HepG2 (cell line): Measurements from ENCODE around the gene KCTD21. TPM values are rescaled to one million over a fixed set of nuclear protein-coding genes. Genes with fewer than 3 reads are reported as not detected.

ENCODE experiments used
- GATA4 ChIP-seq: sonication (generic); IDR thresholded peaks from 2 replicates; pipeline ENCODE4 v1.6.1; 2016; ENCODE audit warnings: antibody characterized with exemption, low read depth, borderline replicate concordance
- KAT8 ChIP-seq: IDR thresholded peaks from 2 replicates; pipeline ENCODE4 v1.6.1; 2016; ENCODE audit warnings: missing genetic modification reagents, missing compliant biosample characterization
- MAZ ChIP-seq, 2 experiments: sonication (generic) in 1 of 2; formaldehyde crosslinking in 1 of 2; IDR thresholded peaks; 2 replicates each; pipeline versions ENCODE4 v1.5.0 to v1.6.1; 2012 to 2020; ENCODE audit warnings: low read depth in 2 of 2, mild to moderate bottlenecking in 2 of 2, borderline replicate concordance in 1 of 2, improper control_type of control experiment in 1 of 2, low read length in 1 of 2, missing genetic modification reagents in 1 of 2, moderate library complexity in 1 of 2
- NR1H2 ChIP-seq: sonication (generic); formaldehyde crosslinking; IDR thresholded peaks from 2 replicates; pipeline ENCODE4 v1.8.1; 2022; ENCODE audit warnings: low read depth, missing genetic modification reagents, borderline replicate concordance
- RARG ChIP-seq: sonication (generic); formaldehyde crosslinking; IDR thresholded peaks from 2 replicates; pipeline ENCODE4 v1.4.0; 2020; ENCODE audit warnings: low read depth, mild to moderate bottlenecking, missing genetic modification reagents
- RFX5 ChIP-seq: IDR thresholded peaks from 2 replicates; pipeline ENCODE4 v1.6.1; 2011; ENCODE audit warnings: low read depth, low read length, improper control_type of control experiment
- ZMYM2 ChIP-seq: sonication (generic); formaldehyde crosslinking; IDR thresholded peaks from 2 replicates; pipeline ENCODE4 v1.8.0; 2022; ENCODE audit warnings: mild to moderate bottlenecking, missing genetic modification reagents
- ZNF775 ChIP-seq: sonication (generic); formaldehyde crosslinking; IDR thresholded peaks from 2 replicates; pipeline ENCODE4 v1.4.0; 2020; ENCODE audit warnings: missing genetic modification reagents, mild to moderate bottlenecking, moderate library complexity, borderline replicate concordance
- ZSCAN29 ChIP-seq: sonication (generic); formaldehyde crosslinking; conservative IDR thresholded peaks from 2 replicates; pipeline ENCODE4 v1.4.0; 2020; ENCODE audit warnings: mild to moderate bottlenecking, missing genetic modification reagents
- polyA plus RNA-seq, 8 experiments: library from polyadenylated mRNA; depleted of rRNA in 3 of 8; stranded (reverse) in 7 of 8; unstranded in 1 of 8; fragments of >200 nt; fragmentation: Illumina TruSeq in 4 of 8; extraction: Trizol in 4 of 8; gene quantifications; 2 replicates each; pipeline versions ENCODE4 v1.2.1 to v1.2.3, GENCODE V29; 2011 to 2016; ENCODE audit warnings: low read depth in 4 of 8, missing spikeins in 1 of 8, mixed read lengths in 1 of 8; ENCODE audit not compliant: insufficient read depth in 1 of 8
- total RNA-seq, 5 experiments: library from RNA; depleted of rRNA; stranded (reverse); fragments of >200 nt; fragmentation: Illumina TruSeq; extraction: Trizol; gene quantifications; 2 replicates each; pipeline ENCODE4 v1.2.3, GENCODE V29; 2016; ENCODE audit warnings: low read depth in 1 of 5
- TF ChIP-seq, protein P1 (sequence below): sonication (generic); formaldehyde crosslinking; conservative IDR thresholded peaks from 2 replicates; pipeline ENCODE4 v1.4.0; 2020; ENCODE audit warnings: missing genetic modification reagents
- TF ChIP-seq, protein P2 (sequence below): sonication (generic); formaldehyde crosslinking; IDR thresholded peaks from 2 replicates; pipeline ENCODE4 v1.4.0; 2020; ENCODE audit warnings: missing genetic modification reagents
- TF ChIP-seq, protein P3 (sequence below): sonication (generic); formaldehyde crosslinking; IDR thresholded peaks from 2 replicates; pipeline ENCODE4; 2020; ENCODE audit warnings: missing genetic modification reagents, mild to moderate bottlenecking, borderline replicate concordance
- TF ChIP-seq, protein P4 (sequence below): IDR thresholded peaks from 2 replicates; pipeline ENCODE4 v1.6.1; 2016; ENCODE audit warnings: mild to moderate bottlenecking, missing biosample characterization, missing genetic modification reagents
- TF ChIP-seq, protein P5 (sequence below): sonication (generic); formaldehyde crosslinking; IDR thresholded peaks from 2 replicates; pipeline ENCODE4 v1.4.0; 2020; ENCODE audit warnings: missing genetic modification reagents
- TF ChIP-seq, protein P6 (sequence below): sonication (generic); formaldehyde crosslinking; IDR thresholded peaks from 2 replicates; pipeline ENCODE4 v1.5.0; 2020; ENCODE audit warnings: mild to moderate bottlenecking, missing genetic modification reagents, borderline replicate concordance

Gene KCTD21
- total and polyA plus RNA-seq, 2 of the 13 experiments (the other 11 are each of a cell fraction or from before 2014, with no cell fraction given): 3.1 to 13.5 TPM

DNA sequence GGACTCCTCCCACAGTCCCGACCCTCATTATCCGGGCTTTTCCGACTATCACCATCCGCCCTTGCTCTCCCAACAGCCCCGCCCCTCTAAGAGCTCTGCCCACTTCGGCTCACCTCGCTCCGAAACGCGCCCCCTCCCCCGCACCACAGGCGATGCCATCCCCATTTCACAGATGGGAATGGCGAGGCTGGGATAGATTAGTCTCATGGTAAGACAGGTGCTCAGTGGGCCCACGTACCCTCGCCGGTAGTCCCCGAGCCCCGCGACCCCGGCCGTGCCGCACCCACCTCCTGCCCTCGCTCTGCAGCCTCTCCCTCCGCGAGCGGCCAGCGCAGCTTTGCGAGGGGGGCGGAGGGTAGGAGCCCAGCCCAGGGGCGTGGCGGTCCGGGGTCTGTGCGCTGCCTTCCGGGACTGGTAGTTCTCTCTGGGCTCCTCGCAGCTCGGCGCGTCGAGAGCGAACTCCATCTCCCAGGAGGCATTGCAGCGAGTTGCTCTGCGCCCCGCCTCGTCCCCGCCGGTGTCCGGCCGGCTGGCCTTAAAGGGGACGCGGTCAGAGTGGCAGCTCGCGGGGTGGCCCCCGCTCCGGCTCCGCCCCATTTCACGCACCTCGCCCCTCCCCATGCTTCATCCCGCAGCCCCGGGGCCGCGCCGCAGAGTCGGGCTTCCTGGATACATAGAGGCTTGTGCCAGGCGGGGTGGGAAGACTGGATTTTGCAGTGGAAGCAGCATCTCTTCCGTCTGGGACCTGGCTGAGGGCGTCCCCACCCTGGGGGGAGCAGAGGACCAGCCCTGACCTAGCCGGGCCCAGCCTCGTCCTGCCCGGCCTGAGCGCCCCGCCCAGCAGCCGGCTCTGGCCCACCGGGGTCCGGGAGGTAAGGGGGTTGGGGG is at the start of gene KCTD21, which contains the start of gene USP35 (continued):
- TF ChIP-seq, protein P1, sequence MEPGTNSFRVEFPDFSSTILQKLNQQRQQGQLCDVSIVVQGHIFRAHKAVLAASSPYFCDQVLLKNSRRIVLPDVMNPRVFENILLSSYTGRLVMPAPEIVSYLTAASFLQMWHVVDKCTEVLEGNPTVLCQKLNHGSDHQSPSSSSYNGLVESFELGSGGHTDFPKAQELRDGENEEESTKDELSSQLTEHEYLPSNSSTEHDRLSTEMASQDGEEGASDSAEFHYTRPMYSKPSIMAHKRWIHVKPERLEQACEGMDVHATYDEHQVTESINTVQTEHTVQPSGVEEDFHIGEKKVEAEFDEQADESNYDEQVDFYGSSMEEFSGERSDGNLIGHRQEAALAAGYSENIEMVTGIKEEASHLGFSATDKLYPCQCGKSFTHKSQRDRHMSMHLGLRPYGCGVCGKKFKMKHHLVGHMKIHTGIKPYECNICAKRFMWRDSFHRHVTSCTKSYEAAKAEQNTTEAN (CRISPR knock-in tag): 0 out of 2 replicates have a peak, but pooled peaks have one; percentile 3
- no peak for TF ChIP-seq RFX5
- TF ChIP-seq GATA4: no peak
- peak; percentile 90 for TF ChIP-seq ZSCAN29 (CRISPR knock-in tag)
- TF ChIP-seq ZNF775 (CRISPR knock-in tag): no peak
- TF ChIP-seq, protein P2, sequence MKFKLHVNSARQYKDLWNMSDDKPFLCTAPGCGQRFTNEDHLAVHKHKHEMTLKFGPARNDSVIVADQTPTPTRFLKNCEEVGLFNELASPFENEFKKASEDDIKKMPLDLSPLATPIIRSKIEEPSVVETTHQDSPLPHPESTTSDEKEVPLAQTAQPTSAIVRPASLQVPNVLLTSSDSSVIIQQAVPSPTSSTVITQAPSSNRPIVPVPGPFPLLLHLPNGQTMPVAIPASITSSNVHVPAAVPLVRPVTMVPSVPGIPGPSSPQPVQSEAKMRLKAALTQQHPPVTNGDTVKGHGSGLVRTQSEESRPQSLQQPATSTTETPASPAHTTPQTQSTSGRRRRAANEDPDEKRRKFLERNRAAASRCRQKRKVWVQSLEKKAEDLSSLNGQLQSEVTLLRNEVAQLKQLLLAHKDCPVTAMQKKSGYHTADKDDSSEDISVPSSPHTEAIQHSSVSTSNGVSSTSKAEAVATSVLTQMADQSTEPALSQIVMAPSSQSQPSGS (CRISPR knock-in tag): peak; percentile 75
- TF ChIP-seq KAT8 (CRISPR knock-in tag): peak; percentile 77
- TF ChIP-seq NR1H2: no peak
- TF ChIP-seq, protein P3, sequence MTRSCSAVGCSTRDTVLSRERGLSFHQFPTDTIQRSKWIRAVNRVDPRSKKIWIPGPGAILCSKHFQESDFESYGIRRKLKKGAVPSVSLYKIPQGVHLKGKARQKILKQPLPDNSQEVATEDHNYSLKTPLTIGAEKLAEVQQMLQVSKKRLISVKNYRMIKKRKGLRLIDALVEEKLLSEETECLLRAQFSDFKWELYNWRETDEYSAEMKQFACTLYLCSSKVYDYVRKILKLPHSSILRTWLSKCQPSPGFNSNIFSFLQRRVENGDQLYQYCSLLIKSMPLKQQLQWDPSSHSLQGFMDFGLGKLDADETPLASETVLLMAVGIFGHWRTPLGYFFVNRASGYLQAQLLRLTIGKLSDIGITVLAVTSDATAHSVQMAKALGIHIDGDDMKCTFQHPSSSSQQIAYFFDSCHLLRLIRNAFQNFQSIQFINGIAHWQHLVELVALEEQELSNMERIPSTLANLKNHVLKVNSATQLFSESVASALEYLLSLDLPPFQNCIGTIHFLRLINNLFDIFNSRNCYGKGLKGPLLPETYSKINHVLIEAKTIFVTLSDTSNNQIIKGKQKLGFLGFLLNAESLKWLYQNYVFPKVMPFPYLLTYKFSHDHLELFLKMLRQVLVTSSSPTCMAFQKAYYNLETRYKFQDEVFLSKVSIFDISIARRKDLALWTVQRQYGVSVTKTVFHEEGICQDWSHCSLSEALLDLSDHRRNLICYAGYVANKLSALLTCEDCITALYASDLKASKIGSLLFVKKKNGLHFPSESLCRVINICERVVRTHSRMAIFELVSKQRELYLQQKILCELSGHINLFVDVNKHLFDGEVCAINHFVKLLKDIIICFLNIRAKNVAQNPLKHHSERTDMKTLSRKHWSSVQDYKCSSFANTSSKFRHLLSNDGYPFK (CRISPR knock-in tag): peak; percentile 26; the same call in 1 of the 2 replicates
- no peak for TF ChIP-seq RARG (CRISPR knock-in tag)
- TF ChIP-seq MAZ (IDR thresholded peaks at IDR 0.05; ENCODE audit: borderline replicate concordance, low read depth, low read length): peak; percentile 73
- TF ChIP-seq MAZ (CRISPR knock-in tag; IDR thresholded peaks at IDR 0.05; ENCODE audit: low read depth): peak; percentile 97
- TF ChIP-seq, protein P4, sequence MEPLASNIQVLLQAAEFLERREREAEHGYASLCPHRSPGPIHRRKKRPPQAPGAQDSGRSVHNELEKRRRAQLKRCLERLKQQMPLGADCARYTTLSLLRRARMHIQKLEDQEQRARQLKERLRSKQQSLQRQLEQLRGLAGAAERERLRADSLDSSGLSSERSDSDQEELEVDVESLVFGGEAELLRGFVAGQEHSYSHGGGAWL: peak; percentile 64
- TF ChIP-seq, protein P5, sequence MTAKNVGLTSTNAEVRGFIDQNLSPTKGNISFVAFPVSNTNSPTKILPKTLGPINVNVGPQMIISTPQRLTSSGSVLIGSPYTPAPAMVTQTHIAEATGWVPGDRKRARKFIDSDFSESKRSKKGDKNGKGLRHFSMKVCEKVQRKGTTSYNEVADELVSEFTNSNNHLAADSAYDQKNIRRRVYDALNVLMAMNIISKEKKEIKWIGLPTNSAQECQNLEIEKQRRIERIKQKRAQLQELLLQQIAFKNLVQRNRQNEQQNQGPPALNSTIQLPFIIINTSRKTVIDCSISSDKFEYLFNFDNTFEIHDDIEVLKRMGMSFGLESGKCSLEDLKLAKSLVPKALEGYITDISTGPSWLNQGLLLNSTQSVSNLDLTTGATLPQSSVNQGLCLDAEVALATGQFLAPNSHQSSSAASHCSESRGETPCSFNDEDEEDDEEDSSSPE (CRISPR knock-in tag): no peak; the same call in 1 of the 2 replicates
- TF ChIP-seq, protein P6, sequence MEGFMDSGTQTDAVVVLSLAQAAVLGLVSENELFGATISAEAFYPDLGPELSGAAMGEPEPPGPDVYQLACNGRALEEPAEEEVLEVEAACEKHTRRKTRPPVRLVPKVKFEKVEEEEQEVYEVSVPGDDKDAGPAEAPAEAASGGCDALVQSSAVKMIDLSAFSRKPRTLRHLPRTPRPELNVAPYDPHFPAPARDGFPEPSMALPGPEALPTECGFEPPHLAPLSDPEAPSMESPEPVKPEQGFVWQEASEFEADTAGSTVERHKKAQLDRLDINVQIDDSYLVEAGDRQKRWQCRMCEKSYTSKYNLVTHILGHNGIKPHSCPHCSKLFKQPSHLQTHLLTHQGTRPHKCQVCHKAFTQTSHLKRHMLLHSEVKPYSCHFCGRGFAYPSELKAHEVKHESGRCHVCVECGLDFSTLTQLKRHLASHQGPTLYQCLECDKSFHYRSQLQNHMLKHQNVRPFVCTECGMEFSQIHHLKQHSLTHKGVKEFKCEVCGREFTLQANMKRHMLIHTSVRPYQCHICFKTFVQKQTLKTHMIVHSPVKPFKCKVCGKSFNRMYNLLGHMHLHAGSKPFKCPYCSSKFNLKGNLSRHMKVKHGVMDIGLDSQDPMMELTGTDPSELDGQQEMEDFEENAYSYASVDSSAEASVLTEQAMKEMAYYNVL (CRISPR knock-in tag): peak; percentile 18; the same call in 1 of the 2 replicates
- peak; percentile 98 for TF ChIP-seq ZMYM2
